Measurements from ENCODE around the gene ARL16. TPM values are rescaled to one million over a fixed set of nuclear protein-coding genes. Genes with fewer than 3 reads are reported as not detected.

Gene ARL16
- total RNA-seq, 2 donors from 2014 or later = 34.4 to 40.7 TPM

DNA sequence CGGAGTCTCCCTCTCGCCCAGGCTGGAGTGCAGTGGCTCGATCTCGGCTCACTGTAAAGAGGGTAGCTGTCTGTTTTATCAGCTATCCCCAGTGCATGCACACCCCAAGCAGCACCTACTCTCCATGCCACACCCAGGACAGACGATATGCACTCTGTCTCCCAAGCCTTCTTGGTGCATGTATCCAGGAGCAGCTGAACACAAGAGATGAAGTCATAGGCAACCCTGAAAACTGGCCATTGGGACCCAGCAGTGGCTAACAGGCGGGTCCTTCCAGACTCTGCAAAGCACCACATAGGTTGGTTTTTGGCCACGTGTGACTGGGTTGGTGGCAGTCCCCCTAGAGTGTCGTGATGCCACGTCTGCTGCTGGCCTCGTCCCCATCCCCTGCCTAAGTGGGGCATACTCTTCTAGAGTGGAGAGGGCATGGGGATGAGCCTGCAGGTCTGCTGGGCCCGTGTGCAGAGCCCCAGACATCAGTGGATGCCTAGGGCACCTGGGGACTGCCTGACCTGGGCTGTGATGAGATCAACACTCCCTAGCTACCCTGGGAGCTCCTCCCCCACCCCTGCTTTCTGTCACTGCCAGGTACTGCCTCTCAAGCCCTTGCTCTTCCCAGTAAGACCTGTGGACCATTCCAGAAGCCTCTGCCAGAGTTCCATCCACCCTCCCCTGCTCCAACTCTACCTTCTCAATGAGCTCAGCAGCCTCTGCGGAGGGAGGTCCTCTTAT lies 36.6 kb downstream of the ARL16 start:
- no peak overlapping the region for H3K4me3 ChIP-seq
- no peaks in the 10 kb centered on the region for H3K9me3 ChIP-seq
- no peaks in the 10 kb centered on the region for H3K4me1 ChIP-seq (ENCODE audit: control insufficient read depth in 1 of 2, low read depth in 2 of 2)
- H3K27ac ChIP-seq = no peak overlapping the region
- DNase-seq (ENCODE audit: low spot score) (no peak), ATAC-seq (ENCODE audit: insufficient number of reproducible peaks, low FRiP score, low read depth) (no peak)
- peaks cover 3% of the 10 kb centered on the region for H3K27me3 ChIP-seq (replicated peaks; ENCODE audit: insufficient read depth)
- H3K36me3 ChIP-seq = no peaks in the 10 kb centered on the region
- no peak for TF ChIP-seq CTCF (IDR thresholded peaks at IDR 0.05)

DNA sequence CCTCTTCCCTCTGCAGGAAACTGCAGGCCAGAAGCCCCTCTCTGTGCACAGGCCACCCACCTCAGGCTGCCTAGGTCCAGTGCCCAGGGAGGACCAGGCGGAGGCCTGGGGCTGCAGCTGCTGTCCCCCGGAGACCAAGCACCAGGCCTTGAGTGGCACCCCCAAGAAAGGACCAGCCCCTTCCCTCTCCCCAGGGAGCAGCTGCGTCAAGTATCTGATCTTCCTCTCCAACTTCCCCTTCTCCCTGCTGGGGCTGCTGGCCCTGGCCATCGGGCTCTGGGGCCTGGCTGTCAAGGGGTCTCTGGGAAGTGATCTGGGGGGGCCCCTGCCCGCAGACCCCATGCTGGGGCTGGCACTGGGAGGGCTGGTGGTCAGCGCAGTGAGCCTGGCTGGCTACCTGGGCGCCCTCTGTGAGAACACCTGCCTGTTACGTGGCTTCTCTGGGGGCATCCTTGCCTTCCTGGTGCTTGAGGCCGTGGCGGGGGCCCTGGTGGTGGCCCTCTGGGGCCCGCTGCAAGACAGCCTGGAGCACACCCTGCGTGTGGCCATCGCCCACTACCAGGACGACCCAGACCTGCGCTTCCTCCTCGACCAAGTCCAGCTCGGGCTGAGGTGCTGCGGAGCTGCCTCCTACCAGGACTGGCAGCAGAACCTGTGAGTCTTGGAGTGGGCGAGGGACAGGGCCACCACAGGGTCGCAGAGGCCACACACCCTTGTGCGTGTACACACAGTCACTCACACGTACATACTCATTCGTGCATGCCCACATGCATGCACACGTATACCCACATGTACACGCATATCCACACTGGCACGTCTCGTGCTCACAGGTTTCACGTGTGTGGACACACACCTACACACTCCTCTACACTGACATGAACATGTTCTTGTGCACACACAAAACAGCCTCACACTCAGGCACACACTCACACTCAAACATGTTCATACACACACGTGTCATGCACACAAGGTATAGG lies 38.3 kb downstream of the ARL16 start:
- no peak overlapping the region for H3K4me3 ChIP-seq
- peaks cover 3% of the 10 kb centered on the region for H3K27me3 ChIP-seq (replicated peaks; ENCODE audit: insufficient read depth)
- H3K36me3 ChIP-seq = no peaks in the 10 kb centered on the region
- H3K9me3 ChIP-seq = no peaks in the 10 kb centered on the region
- no peaks in the 10 kb centered on the region for H3K4me1 ChIP-seq (ENCODE audit: control insufficient read depth in 1 of 2, low read depth in 2 of 2)
- ATAC-seq (ENCODE audit: insufficient number of reproducible peaks, low FRiP score, low read depth) = no peak
- H3K27ac ChIP-seq = no peak overlapping the region
- no peak for TF ChIP-seq CTCF (IDR thresholded peaks at IDR 0.05)
- no peak for DNase-seq (ENCODE audit: low spot score)

GRCh38 chr17:81644496-81644895 lies 39.1 kb downstream of the ARL16 start:
- DNase-seq (ENCODE audit: low spot score) = no peak
- H3K36me3 ChIP-seq = no peaks in the 10 kb centered on the region
- ATAC-seq (ENCODE audit: insufficient number of reproducible peaks, low FRiP score, low read depth) = no peak
- H3K9me3 ChIP-seq = no peaks in the 10 kb centered on the region
- H3K4me3 ChIP-seq = no peak overlapping the region
- no peak overlapping the region for H3K27ac ChIP-seq
- no peaks in the 10 kb centered on the region for H3K4me1 ChIP-seq (ENCODE audit: control insufficient read depth in 1 of 2, low read depth in 2 of 2)
- no peak for TF ChIP-seq CTCF (IDR thresholded peaks at IDR 0.05)
- H3K27me3 ChIP-seq (replicated peaks; ENCODE audit: insufficient read depth) = peaks cover 3% of the 10 kb centered on the region

- Histone ChIP-seq H3K9me3 (no peaks in the 10 kb centered on the region), H3K36me3 (no peaks in the 10 kb centered on the region), H3K27ac (no peak overlapping the region), H3K27me3 (replicated peaks; ENCODE audit: insufficient read depth) (no peaks in the 10 kb centered on the region), H3K4me1 (ENCODE audit: control insufficient read depth in 1 of 2, low read depth in 2 of 2) (peaks cover 0 to 4% of the 10 kb centered on the region in 2 donors), H3K4me3 (no peak overlapping the region)
- no peak for TF ChIP-seq CTCF (IDR thresholded peaks at IDR 0.05)
- no peak for ATAC-seq (ENCODE audit: insufficient number of reproducible peaks, low FRiP score, low read depth)
- DNase-seq (ENCODE audit: low spot score) = no peak
Measured at GRCh38 chr17:81641825-81642489, 41.6 kb downstream of the ARL16 start.

DNA sequence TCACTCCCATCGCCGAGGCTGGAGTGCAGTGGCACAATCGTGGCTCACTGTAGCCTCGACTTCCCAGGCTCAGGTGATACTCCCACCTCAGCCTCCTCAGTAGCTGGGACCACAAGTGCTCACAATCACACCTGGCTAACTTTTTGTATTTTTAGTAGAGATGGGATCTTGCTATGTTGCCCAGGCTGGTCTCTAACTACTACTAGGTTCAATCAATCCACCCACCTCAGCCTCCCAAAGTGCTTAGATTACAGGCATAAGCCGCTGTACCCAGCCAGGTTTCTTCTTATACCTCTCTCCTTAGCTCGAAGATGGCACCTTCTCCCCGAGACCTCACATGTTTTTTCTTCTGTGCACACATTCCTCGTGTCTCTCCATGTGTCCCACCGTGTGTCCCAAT lies 43.6 kb downstream of the ARL16 start:
- Histone ChIP-seq H3K4me3 (no peak overlapping the region), H3K27ac (no peak overlapping the region), H3K4me1 (ENCODE audit: control insufficient read depth in 1 of 2, low read depth in 2 of 2) (peaks cover 11 to 17% of the 10 kb centered on the region in 2 donors), H3K9me3 (no peaks in the 10 kb centered on the region), H3K27me3 (replicated peaks; ENCODE audit: insufficient read depth) (no peaks in the 10 kb centered on the region), H3K36me3 (no peaks in the 10 kb centered on the region)
- ATAC-seq (ENCODE audit: insufficient number of reproducible peaks, low FRiP score, low read depth) = no peak
- no peak for DNase-seq (ENCODE audit: low spot score)
- TF ChIP-seq CTCF (IDR thresholded peaks at IDR 0.05) = no peak

Data from thoracic aorta (tissue), 2 donors.